HG02852 (cell line): Measurements from ENCODE around the gene GCK.
"Not testable (repeated sequence)": the region's sequence is repeated elsewhere in the genome, so short reads cannot be mapped to it uniquely, and the experiment has no call there.

Experiments
- ATAC-seq: cut with Tn5 transposase; IDR thresholded peaks from one replicate; pipeline ENCODE4 v1.9.1; 2021; ENCODE audit warnings: mild to moderate bottlenecking, moderate library complexity; ENCODE audit not compliant: unreplicated experiment

GCK gene

GRCh38 chr7:44144968-44145478, 44.2 kb downstream of the GCK start:
- ATAC-seq, result no peak

DNA sequence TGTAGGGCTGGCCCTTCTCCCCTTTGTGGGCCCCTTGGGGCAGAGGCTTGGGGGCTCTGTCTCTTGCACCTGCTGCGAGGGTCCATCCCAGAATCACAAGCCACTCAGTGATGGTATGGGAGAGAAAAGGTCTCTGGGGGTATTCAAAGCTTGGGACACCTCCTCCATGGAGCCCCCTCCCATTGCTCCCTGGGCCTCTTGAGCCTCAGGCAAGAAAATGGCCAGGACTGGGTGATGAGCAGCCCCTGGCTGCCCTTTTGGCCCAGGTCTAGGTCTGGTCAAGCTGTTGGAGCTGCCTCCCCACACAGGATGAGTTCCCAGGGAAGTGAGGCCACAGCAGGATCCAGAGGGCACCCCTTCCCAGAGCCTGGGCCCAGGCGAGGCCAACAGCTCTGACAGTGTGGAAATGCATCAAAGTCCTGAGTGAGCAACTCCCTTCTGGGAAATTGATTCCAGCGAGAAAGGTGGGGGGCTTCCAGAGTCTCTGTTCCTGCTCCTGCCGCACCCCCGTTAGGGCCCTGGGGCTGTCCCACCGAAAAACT, 44.7 kb downstream of the GCK start:
- ATAC-seq, result no peak

DNA sequence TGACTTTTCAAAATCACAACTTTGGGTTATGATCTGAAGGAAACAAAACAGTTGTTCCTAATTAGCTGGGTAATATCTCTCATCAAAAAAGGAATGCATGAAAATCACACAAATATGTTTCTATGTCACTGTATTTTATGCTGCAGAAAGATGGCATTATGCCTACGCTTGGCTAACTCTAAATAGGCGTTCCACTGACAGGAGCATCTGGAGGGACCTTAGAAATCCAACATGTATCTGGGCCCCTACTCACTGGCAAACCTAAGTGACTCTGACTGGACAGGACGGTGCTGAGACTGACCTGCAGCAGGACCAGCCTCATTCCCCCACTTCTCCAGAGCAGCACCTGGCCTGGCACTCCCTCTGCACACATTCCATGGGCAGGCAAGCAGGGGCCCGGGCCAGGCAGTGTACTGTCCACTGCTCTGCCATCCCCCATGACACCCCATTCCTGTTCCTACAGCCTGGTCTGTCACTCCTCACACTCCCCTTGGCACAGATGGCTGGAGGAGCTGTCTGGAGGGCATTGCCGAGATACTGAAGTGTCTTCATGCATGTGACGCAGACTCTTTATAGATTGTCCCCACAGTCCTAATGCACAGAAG, 45.5 kb downstream of the GCK start:
- no peak for ATAC-seq

- no peak for ATAC-seq
Measured at GRCh38 chr7:44142028-44142427, 47.2 kb downstream of the GCK start.

DNA sequence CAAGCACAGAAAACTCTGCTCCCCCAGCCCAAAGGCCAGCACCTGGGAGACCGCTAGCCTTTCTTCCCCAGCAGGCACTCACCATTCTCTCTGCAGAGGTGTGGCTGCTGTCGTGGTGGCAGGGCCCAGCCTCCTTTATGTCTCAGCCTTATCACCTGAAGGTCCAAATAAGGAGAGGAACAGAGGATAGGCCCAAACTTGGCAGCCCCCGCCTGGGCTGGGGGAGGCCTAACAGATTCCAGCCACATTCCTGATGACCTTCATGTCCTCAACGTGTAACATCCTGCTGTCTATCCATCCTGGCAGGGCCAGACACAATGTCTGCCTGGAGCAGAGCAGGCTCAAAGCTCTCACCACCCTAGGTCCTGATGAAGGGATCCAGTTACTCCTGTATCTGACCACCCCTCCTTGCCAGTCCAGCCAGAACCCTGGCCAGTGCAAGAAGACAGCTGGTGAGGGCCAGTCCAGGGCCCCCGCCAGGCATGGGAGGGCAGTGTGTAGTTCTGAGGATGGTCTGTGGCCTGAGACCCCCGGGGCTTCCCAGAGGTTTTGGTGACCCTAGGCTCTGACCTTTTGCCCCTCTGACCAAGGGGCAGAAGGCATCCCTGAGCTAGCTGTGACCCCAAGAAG, 47.9 kb downstream of the GCK start, which contains the start of gene MYL7:
TSS of gene MYL7 (minus strand) at position 112 of the 630 bp plus-strand sequence. CDS start at position 85, 27 bp downstream.
- ATAC-seq, result no peak

DNA sequence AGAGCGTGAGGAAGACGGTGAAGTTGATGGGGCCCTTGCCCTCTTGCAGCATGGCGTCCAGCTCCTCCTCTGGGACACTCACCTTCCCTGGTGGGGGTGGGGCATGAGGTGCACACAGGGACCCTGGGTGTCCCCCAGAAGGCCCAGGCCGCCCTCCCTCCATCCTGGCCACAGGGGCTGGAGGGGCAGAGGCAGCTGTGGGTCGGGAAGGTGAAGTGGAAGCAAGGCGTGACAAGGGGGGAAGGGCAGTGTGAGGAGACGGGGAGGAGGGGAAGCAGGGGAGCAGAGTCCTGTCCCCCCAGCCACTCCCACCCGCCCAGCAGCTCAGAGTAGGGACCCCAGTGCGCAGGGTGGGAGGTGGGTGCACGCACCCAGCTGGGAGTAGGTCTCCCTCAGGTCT, 48.9 kb downstream of the GCK start:
- ATAC-seq, result no peak

DNA sequence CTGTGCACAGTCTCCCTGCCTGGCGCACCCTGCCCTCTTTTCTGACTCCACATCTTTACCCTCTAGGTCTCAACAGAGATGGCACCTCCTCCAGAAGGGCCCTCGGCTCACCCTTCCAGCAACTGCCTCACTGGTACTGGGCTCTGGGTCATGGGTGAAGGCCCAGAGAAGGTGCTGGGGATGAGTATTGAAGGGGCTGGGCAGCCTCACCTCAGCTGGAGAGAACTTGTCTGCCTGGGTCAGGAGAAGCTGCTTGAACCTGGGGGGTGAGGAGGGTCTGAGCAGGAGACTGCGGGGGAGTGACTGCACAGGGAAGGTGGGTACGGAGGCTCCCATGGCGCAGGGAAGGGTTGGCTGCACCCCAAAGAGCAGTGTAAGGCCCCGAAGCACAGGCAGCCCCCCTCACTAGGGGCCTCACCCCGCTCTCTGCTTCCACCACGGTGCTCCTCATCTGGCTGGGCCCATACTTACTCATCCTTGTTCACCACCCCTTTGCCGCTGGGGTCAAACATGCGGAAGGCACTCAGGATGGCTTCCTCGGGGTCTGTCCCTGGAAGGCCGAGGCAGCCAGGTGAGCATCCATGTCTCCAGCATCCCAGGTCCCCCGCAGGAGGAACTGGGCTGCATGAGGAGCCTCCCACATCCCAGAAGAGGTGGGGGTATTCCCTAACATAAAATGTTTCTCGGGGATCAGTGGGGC, 49.8 kb downstream of the GCK start:
- no peak for ATAC-seq

- ATAC-seq, result no peak
Measured at GRCh38 chr7:44138698-44139097, 50.5 kb downstream of the GCK start.

DNA sequence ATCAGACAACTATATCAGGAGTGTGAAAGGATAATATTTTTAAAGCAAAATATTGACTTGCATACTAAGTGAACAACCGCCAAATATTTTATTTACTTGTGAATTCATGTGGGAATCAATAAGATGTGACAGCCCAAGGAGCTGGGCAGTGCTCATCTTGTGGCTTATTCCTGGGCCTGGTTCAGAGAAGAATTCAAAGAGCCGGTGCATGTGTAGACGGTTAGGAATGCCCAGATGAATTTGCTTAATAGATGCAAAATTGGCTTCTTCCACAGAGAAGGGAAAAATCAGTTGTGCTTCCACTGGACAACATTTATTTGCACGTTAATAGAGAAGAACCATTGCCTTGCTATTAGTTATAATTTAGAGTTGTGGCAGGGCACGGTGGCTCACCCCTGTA, 52.5 kb downstream of the GCK start:
- no peak for ATAC-seq

- ATAC-seq, result no peak
Measured at GRCh38 chr7:44134943-44135628, 54.2 kb downstream of the GCK start.

GRCh38 chr7:44133295-44133694, 55.9 kb downstream of the GCK start:
- no peak for ATAC-seq

DNA sequence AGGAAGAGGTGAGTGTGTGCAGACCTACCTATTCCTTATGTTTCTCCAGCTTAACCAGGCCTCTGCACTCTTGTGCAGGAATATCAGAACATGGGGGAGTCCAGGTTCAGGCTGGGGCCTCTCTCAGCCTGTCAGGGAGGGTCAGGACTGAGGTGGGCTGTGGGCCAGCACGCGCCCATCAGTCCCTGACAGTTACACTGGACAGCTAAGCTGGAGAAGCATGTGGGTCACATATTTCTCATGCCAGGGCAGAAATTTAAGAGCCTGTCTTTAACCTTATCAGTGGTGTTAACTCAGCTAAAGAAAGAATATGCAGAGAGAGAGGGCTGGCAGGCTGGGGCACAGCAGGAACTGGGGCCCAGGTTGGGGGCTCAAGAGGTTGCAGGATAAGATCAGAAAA, 57.2 kb downstream of the GCK start:
- ATAC-seq, result no peak

DNA sequence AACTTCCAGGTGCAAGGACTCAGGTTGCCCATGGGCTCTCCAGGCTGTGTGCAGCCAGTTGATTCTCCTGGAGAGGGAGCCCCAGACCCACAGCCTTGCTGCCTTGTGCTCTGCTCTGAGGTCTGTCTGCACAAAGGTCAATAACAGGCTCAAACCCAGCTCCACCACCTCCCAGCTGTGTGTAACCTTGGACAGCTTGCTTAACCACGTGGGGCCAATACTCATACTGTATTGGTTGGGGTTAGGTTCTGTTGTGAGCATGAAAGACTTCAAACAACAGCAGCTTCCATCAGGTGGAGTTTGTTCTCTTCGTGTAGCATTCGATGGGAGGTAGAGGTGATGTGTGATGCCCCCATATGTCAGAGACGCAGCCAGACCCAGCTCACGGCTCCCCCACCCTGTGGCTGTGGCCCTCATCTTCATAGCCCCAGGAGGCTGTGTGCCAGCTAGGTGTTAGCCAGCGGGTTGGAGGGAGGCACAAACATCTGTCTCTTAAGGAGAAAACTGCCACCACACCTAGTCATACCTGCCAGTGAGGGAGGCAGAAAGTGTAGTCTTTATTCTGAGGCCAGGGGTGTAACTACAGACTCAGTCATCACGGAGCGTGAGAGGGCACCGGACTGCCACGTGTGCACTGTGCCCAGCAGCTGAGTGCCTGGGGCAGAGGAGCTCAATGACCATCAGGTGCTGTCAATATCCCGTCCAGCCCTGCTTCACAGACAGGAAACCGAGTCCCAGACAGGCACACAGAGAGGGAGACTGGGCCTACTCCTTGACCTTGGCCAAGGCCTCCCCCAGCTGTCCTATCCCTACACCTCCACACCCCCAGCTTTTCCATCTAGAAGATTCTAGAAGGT, 57.8 kb downstream of the GCK start:
- ATAC-seq, result no peak

GRCh38 chr7:44128721-44129582, 60.3 kb downstream of the GCK start:
- no peak for ATAC-seq

DNA sequence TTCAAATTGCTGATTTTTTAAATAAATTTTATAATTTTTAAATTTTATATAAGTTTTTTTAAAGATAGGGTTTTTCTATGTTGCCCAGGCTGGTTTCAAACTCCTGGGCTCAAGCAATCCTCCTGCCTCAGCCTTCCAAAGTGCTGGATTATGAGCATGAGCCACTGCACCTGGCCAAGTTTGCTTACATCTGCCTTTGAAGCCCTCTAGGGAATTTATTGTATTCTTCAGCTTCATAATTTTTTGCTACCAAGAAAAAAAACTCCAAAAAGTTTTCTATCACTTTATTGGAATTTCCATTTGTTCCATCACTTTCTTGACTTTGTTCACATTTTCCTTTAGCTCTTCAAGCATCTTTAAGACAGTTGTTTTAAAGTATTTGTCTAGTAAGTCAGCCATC, 62.1 kb downstream of the GCK start:
- ATAC-seq, result no peak

- not testable (repeated sequence) for ATAC-seq
Measured at GRCh38 chr7:44126574-44126973, 62.7 kb downstream of the GCK start.

- ATAC-seq, result no peak
Measured at GRCh38 chr7:44124822-44125202, 64.4 kb downstream of the GCK start.

DNA sequence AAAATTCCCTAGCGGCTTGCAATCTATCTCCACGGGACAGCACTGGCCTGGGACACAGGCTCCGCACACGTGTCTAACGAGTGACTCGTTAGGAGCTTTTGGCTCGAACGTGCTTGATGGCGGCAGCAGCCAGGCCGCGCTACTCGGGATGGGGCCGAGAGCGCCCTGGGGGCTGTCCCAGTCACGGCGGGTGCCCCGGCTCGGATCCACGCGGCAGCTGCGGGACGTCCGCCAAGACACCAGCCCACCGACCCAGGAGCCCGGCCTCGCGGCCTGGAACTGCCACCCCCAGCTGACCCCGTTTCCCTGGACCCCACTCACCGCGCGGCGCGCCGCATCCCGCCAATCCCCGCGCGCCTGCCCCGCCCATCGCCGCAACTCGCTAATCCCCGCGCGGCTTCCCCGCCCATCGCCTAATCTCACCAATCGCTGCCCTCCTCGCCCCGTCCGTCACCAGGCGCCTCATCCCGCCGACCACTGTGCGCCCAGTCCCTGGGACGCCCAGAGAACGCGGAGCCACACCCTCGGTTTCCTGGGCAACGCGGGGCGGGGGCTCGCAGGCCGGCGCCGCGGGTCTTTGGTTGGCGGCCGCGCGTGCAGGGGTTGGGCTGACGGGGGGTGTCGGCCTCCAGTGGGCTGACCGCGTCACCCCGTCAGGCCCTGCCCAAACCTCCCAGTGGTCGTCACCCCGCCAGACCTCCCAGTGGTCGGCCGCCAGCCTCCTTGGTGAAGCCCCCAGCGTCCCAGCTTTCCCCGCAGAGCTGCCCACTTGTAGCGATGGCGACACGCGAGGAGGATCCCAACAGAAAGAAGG, 65.8 kb downstream of the GCK start, which contains the start of gene POLD2:
TSS of gene POLD2 (minus strand) at position 359 of the 814 bp plus-strand sequence. CDS start 1,495 bp downstream, outside the sequence.
- ATAC-seq, result peak; percentile 98
